Keratinocyte (primary cell): Measurements from ENCODE around the gene C11orf87. TPM values are rescaled to one million over a fixed set of nuclear protein-coding genes. Genes with fewer than 3 reads are reported as not detected.

Experiments
- DNase-seq: peaks from one replicate; pipeline ENCODE4 v3.0.0-alpha.2; 2011; ENCODE audit warnings: low read depth, missing footprints, low spot score
- FAIRE-seq: peaks from 2 replicates; lab custom pipeline; 2011; peaks lifted over from hg19 to GRCh38; lab: Jason Lieb, UNC
- H2AFZ ChIP-seq: 2 replicates; pipeline ENCODE4 v1.6.0; 2012; ENCODE audit warnings: low read length, control low read depth, inconsistent platforms; ENCODE audit not compliant: control insufficient read depth
- H3K27ac ChIP-seq: 2 replicates; pipeline ENCODE4 v1.5.1; 2011; ENCODE audit warnings: low read length; ENCODE audit not compliant: control insufficient read depth, insufficient read depth
- H3K27me3 ChIP-seq: 3 replicates; pipeline ENCODE4 v1.6.0; 2011; ENCODE audit warnings: low read length; ENCODE audit not compliant: control insufficient read depth, insufficient read depth; ENCODE audit errors: extremely low read depth
- H3K36me3 ChIP-seq, 2 experiments: 2 replicates in 1 of 2; 3 replicates in 1 of 2; pipeline ENCODE4 v1.5.1; 2011; ENCODE audit warnings: low read length in 2 of 2, mild to moderate bottlenecking in 1 of 2; ENCODE audit not compliant: control insufficient read depth in 2 of 2, insufficient read depth in 2 of 2; ENCODE audit errors: extremely low read depth in 1 of 2
- H3K4me1 ChIP-seq: 3 replicates; pipeline ENCODE4 v1.5.1; 2011; ENCODE audit warnings: low read length; ENCODE audit not compliant: control insufficient read depth, insufficient read depth; ENCODE audit errors: extremely low read depth
- H3K4me2 ChIP-seq: 3 replicates; pipeline ENCODE4 v1.6.0; 2011; ENCODE audit warnings: low read depth, low read length; ENCODE audit not compliant: control insufficient read depth, insufficient read depth; ENCODE audit errors: extremely low read depth
- H3K4me3 ChIP-seq, 3 experiments: fragments of 200-600 bp in 1 of 3; sonication (generic) in 1 of 3; 2 replicates in 2 of 3; 3 replicates in 1 of 3; pipeline ENCODE4 v1.5.1; 2011 to 2016; ENCODE audit warnings: low read length in 3 of 3, mild to moderate bottlenecking in 3 of 3, control low read depth in 2 of 3, inconsistent platforms in 1 of 3, low read depth in 1 of 3, mixed read lengths in 1 of 3, mixed run types in 1 of 3, moderate library complexity in 1 of 3; ENCODE audit not compliant: control insufficient read depth in 2 of 3, insufficient read depth in 2 of 3; ENCODE audit errors: extremely low read depth in 1 of 3
- H3K79me2 ChIP-seq: 2 replicates; pipeline ENCODE4 v1.6.0; 2012; ENCODE audit warnings: low read length; ENCODE audit not compliant: control insufficient read depth, insufficient read depth
- H3K9ac ChIP-seq: 3 replicates; pipeline ENCODE4 v1.6.0; 2011; ENCODE audit warnings: low read length; ENCODE audit not compliant: control insufficient read depth, insufficient read depth; ENCODE audit errors: extremely low read depth
- H3K9me1 ChIP-seq: 3 replicates; pipeline ENCODE4 v1.6.0; 2011; ENCODE audit warnings: low read length; ENCODE audit not compliant: control insufficient read depth, insufficient read depth; ENCODE audit errors: extremely low read depth
- H3K9me3 ChIP-seq: 2 replicates; pipeline ENCODE4 v1.5.1; 2012; ENCODE audit warnings: low read depth, low read length; ENCODE audit not compliant: control insufficient read depth
- H4K20me1 ChIP-seq: 3 replicates; pipeline ENCODE4 v1.6.0; 2011; ENCODE audit warnings: low read length; ENCODE audit not compliant: control insufficient read depth, insufficient read depth; ENCODE audit errors: extremely low read depth
- CTCF ChIP-seq, 3 experiments: IDR thresholded peaks in 1 of 3; conservative IDR thresholded peaks in 1 of 3; optimal IDR thresholded peaks in 1 of 3; 2 replicates in 2 of 3; 3 replicates in 1 of 3; pipeline versions ENCODE3 to v1.5.1; 2011; ENCODE audit warnings: low read length in 3 of 3, mild to moderate bottlenecking in 3 of 3, moderate library complexity in 2 of 3, control low read depth in 1 of 3, inconsistent platforms in 1 of 3; ENCODE audit not compliant: insufficient read depth in 2 of 3; ENCODE audit errors: extremely low read depth in 1 of 3
- EZH2 ChIP-seq: IDR thresholded peaks from one replicate; pipeline ENCODE4 v1.6.1; 2012; ENCODE audit warnings: inconsistent platforms, mild to moderate bottlenecking, low read length, moderate library complexity
- dilution Hi-C: fragments of 300-500 bp; cut with MboI; formaldehyde crosslinking; loops from one replicate; pipeline ENCODE4 v1.7.0; 2020; ENCODE audit warnings: low sequenced_read_pairs; ENCODE audit not compliant: extremely low pct_ligation_motif_present
- polyA plus RNA-seq, 5 experiments: library from polyadenylated mRNA; depleted of rRNA in 3 of 5; stranded (reverse) in 3 of 5; stranded (forward) in 1 of 5; unstranded in 1 of 5; fragments of >200 nt; gene quantifications; 1 replicate in 1 of 5; 2 replicates in 3 of 5; 3 replicates in 1 of 5; pipeline versions ENCODE4 v1.2.1 to v1.2.3, GENCODE V29; 2011 to 2012; ENCODE audit warnings: missing spikeins in 2 of 5, low read depth in 1 of 5, low replicate concordance in 1 of 5

C11orf87 gene
- polyA plus RNA-seq, 1 donor (not counting 4 experiments of a cell fraction or from before 2014, with no cell fraction given): 0.24 TPM

- FAIRE-seq: no peak
- dilution Hi-C loops: no loop called here
Measured at GRCh38 chr11:109388982-109389381, 33.0 kb upstream of the C11orf87 start.

DNA sequence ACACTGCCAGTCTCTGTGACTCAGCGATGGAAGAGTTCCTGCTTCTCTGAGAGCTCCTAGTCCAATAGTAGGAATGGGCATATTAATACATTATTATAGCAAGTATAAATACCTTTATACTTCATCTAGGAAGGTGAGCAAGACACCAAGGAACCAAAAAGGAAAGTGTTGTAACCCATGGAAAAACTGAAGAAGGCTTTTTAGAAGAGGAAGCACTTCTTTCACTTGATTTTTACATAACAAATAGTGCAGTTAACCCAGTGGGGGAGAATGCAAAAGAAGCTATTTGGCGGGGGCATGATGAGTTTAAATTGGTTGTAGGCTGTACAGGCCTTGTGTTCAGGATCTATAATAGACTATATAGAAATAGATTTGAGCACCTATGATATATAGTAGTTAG, 31.2 kb upstream of the C11orf87 start:
- FAIRE-seq: no peak
- Histone ChIP-seq H3K36me3 (no peaks in the 10 kb centered on the region), H3K9me3 (no peaks in the 10 kb centered on the region), H3K9me1 (no peaks in the 10 kb centered on the region), H3K4me1 (no peaks in the 10 kb centered on the region), H3K4me2 (no peak overlapping the region), H2AFZ (no peak overlapping the region), H3K4me3 (no peak overlapping the region), H4K20me1 (no peaks in the 10 kb centered on the region), H3K79me2 (no peaks in the 10 kb centered on the region), H3K27ac (no peak overlapping the region), H3K9ac (no peak overlapping the region), H3K27me3 (no peaks in the 10 kb centered on the region)
- dilution Hi-C loops: no loop called here
- TF ChIP-seq EZH2: no peak
- no peak for TF ChIP-seq CTCF (optimal IDR thresholded peaks at IDR 0.05 in 1 of 3, IDR thresholded peaks at IDR 0.05 in 1 of 3, conservative IDR thresholded peaks at IDR 0.05 in 1 of 3; ENCODE audit: extremely low read depth in 1 of 3, insufficient read depth in 2 of 3, low read length in 3 of 3)
- no peak for DNase-seq

More at GRCh38 chr11:109388982-109389381, 33.0 kb upstream of the C11orf87 start:
- H2AFZ ChIP-seq: no peak overlapping the region
- H3K4me3 ChIP-seq: no peak overlapping the region
- TF ChIP-seq EZH2 (no peak), CTCF (optimal IDR thresholded peaks at IDR 0.05 in 1 of 3, IDR thresholded peaks at IDR 0.05 in 1 of 3, conservative IDR thresholded peaks at IDR 0.05 in 1 of 3; ENCODE audit: extremely low read depth in 1 of 3, insufficient read depth in 2 of 3, low read length in 3 of 3) (no peak)
- H3K36me3 ChIP-seq: no peaks in the 10 kb centered on the region
- H4K20me1 ChIP-seq: no peaks in the 10 kb centered on the region
- H3K4me2 ChIP-seq: no peak overlapping the region
- H3K4me1 ChIP-seq: no peaks in the 10 kb centered on the region
- H3K27me3 ChIP-seq: no peaks in the 10 kb centered on the region
- DNase-seq: no peak
- no peaks in the 10 kb centered on the region for H3K79me2 ChIP-seq
- H3K27ac ChIP-seq: no peak overlapping the region
- no peak overlapping the region for H3K9ac ChIP-seq
- H3K9me3 ChIP-seq: no peaks in the 10 kb centered on the region
- H3K9me1 ChIP-seq: no peaks in the 10 kb centered on the region
